Progenitor cell of endocrine pancreas (in vitro differentiated cells): ENCODE data around the gene PTTG1IP. TPM values are rescaled to one million over a fixed set of nuclear protein-coding genes. Genes with fewer than 3 reads are reported as not detected.
A peak's percentile ranks its signal among the peaks of the same experiment; 100 is the strongest.

Experiments
- DNase-seq: peaks from one replicate; pipeline ENCODE4 v3.0.0; 2021; ENCODE audit warnings: low spot score; ENCODE audit not compliant: unreplicated experiment
- H3K27ac Mint-ChIP-seq: 2 replicates; pipeline ENCODE4 v1.8.0; 2021; ENCODE audit warnings: mild to moderate bottlenecking, moderate library complexity, mixed read lengths
- H3K27me3 Mint-ChIP-seq: 2 replicates; pipeline ENCODE4 v1.8.0; 2021; ENCODE audit warnings: mixed read lengths
- H3K36me3 Mint-ChIP-seq: 2 replicates; pipeline ENCODE4 v1.8.0; 2022; ENCODE audit warnings: mixed read lengths; ENCODE audit not compliant: insufficient read depth
- H3K4me1 Mint-ChIP-seq: 2 replicates; pipeline ENCODE4 v1.8.0; 2021; ENCODE audit warnings: low read depth, mixed read lengths
- H3K4me3 Mint-ChIP-seq: 2 replicates; pipeline ENCODE4 v1.8.0; 2021; ENCODE audit warnings: low read depth, mild to moderate bottlenecking, moderate library complexity, mixed read lengths
- H3K9me3 Mint-ChIP-seq: 2 replicates; pipeline ENCODE4 v1.8.0; 2021; ENCODE audit warnings: low read depth, mixed read lengths
- long read RNA-seq: library from polyadenylated mRNA; unstranded; transcript quantifications from one replicate; pipeline ENCODE4 v2.0.0, GENCODE V29; 2020
- total RNA-seq: library from RNA; stranded (reverse); gene quantifications from 2 replicates; pipeline ENCODE4 v1.2.1, GENCODE V29; 2021
- TF ChIP-seq, protein P1 (sequence below): fragments of 200-600 bp; sonication (generic); IDR thresholded peaks from one replicate; pipeline ENCODE4 v1.5.0; 2021; ENCODE audit warnings: antibody characterized with exemption, mild to moderate bottlenecking; ENCODE audit not compliant: unreplicated experiment

The PTTG1IP gene, protein sequence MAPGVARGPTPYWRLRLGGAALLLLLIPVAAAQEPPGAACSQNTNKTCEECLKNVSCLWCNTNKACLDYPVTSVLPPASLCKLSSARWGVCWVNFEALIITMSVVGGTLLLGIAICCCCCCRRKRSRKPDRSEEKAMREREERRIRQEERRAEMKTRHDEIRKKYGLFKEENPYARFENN
- 221 and 226 TPM in 2 replicates for total RNA-seq
- long read RNA-seq, transcript PTTG1IP-201 (6 exons, 2,760 nt), result major isoform, 1,184 of 1,267 reads
- long read RNA-seq, partial matches to known transcripts, result 40 of 1,267 reads
- long read RNA-seq, other reads (novel, unspliced or antisense), result 41 of 1,267 reads

DNA sequence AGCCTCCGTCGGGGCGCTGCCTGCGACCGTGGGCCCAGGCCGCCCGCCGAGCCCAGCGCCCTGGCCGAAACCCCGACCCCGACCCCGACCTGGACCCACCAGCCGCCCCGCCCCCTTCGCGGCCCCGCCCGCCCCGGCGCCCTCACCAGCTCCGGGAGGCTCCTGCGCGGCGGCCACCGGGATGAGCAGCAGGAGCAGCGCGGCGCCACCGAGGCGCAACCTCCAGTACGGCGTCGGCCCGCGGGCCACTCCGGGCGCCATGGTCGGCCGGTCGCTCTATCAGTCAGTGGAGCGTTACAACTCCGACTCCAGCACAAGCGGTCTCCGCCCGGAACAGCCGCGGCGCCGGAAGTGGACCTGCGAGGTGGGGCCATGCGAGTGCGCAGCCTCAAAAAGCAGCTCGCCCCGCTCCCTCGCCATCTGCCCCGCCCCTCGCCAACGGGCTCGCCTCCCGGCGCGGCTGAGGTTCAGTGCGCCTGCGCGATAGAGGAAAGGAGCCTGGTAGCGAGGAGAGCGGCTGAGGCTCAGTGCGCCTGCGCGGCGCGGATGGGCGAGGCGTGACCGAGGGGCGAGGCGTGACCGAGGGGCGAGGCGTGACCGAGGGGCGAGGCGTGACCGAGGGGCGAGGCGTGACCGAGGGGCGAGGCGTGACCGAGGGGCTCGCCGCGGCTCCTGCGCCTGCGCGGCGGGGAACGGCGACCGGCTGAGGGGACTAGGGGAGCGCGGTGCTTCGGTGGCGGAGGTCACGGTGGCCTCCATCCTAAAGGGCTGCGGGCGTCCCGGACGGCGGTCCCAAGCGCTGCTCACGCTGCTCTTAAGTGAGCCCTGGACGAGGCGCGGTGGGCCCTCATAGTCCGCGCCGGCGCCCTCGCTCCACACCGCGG, at the start of gene PTTG1IP:
PTTG1IP (minus strand) TSS at position 335 of the 884 bp plus-strand sequence; CDS start at position 261, 74 bp downstream.
- TF ChIP-seq, protein P1, sequence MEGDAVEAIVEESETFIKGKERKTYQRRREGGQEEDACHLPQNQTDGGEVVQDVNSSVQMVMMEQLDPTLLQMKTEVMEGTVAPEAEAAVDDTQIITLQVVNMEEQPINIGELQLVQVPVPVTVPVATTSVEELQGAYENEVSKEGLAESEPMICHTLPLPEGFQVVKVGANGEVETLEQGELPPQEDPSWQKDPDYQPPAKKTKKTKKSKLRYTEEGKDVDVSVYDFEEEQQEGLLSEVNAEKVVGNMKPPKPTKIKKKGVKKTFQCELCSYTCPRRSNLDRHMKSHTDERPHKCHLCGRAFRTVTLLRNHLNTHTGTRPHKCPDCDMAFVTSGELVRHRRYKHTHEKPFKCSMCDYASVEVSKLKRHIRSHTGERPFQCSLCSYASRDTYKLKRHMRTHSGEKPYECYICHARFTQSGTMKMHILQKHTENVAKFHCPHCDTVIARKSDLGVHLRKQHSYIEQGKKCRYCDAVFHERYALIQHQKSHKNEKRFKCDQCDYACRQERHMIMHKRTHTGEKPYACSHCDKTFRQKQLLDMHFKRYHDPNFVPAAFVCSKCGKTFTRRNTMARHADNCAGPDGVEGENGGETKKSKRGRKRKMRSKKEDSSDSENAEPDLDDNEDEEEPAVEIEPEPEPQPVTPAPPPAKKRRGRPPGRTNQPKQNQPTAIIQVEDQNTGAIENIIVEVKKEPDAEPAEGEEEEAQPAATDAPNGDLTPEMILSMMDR, result no peak
- peaks cover 33% of the 10 kb centered on the region for H3K4me1 Mint-ChIP-seq
- H3K27me3 Mint-ChIP-seq, result peaks cover 29% of the 10 kb centered on the region
- no peaks in the 10 kb centered on the region for H3K9me3 Mint-ChIP-seq
- peak within 1 kb of the TSS; percentile 93 for H3K4me3 Mint-ChIP-seq
- no peaks in the 10 kb centered on the region for H3K36me3 Mint-ChIP-seq
- DNase-seq, result peak; percentile 99
- peak within 1 kb of the TSS; percentile 96 for H3K27ac Mint-ChIP-seq

- Mint-ChIP-seq H3K27me3 (peaks cover 76% of the 10 kb centered on the region), H3K4me1 (peaks cover 4% of the 10 kb centered on the region), H3K36me3 (no peaks in the 10 kb centered on the region), H3K4me3 (no peak overlapping the region), H3K27ac (no peak overlapping the region), H3K9me3 (no peaks in the 10 kb centered on the region)
- TF ChIP-seq, protein P1, result no peak
- DNase-seq, result no peak
These were observed 48.4 kb upstream of the PTTG1IP start for GRCh38 chr21:44921928-44922327.

GRCh38 chr21:44920694-44921604, 47.5 kb upstream of the PTTG1IP start, which contains the start of gene ITGB2:
Gene ITGB2, minus strand, starts transcription at chr21:44920899. Its CDS starts 10,117 bp downstream, at chr21:44910782.
- Mint-ChIP-seq H3K36me3 (no peaks in the 10 kb centered on the region), H3K9me3 (no peaks in the 10 kb centered on the region), H3K27ac (peak within 1 kb of the TSS; percentile 19), H3K4me3 (no peak within 1 kb of the TSS), H3K27me3 (peaks cover 73% of the 10 kb centered on the region), H3K4me1 (peaks cover 1% of the 10 kb centered on the region)
- no peak for DNase-seq
- TF ChIP-seq, protein P1, result no peak

DNA sequence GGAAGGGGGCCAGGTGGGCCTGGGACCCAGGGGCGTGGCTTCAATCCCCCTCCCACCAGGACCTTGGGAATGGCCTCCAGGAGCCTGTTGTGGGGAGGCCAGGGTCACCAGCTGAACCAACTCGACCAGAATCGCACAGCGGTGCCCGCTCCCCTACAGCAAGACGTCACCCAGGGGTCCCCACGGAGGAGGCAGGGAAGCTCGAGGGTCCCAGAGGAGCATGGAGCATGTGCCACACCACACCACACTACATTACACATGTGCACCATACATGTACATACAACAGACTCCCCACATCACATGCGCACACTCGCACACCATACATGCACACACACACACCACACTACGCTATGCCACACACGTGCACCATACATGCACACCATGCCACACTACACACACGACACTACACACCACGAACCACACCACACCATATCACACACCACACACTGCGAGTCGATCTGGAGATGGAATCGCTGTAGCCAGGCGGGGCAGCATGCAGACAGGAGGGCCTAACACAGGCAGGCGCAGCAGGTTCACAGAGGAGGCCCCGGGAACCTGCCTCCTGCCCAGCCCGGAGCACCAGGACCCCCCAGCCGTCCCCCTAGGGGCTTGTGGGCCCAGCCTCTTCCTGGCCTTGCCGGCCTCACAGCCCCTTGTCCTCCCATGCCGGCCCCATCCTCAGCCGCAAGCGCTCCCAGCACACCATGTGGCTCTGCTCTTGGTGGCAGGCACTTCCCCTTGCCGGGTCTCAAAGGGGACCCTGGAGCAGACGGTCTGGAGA, 46.6 kb upstream of the PTTG1IP start:
- peaks cover 74% of the 10 kb centered on the region for H3K27me3 Mint-ChIP-seq

More for the DNA sequence above, 46.6 kb upstream of the PTTG1IP start:
- Mint-ChIP-seq H3K36me3 (no peaks in the 10 kb centered on the region), H3K4me3 (no peak overlapping the region), H3K9me3 (no peaks in the 10 kb centered on the region), H3K4me1 (peaks cover 1% of the 10 kb centered on the region), H3K27ac (no peak overlapping the region)
- TF ChIP-seq, protein P1, result no peak
- DNase-seq, result no peak
